HEK293 (cell line): Measurements from ENCODE around the gene DCLK3.
A peak's percentile ranks its signal among the peaks of the same experiment; 100 is the strongest.

Experiments
- CTCF ChIA-PET: fragments of 350-600 bp; formaldehyde crosslinking; extraction: SDS; loops from one replicate; lab custom pipeline; 2021; ENCODE audit warnings: antibody characterized with exemption; lab: Yijun Ruan, JAX
- POLR2A ChIA-PET: fragments of 300-600 bp; formaldehyde crosslinking; extraction: SDS; loops from one replicate; lab custom pipeline; 2020; ENCODE audit warnings: antibody characterized with exemption, inconsistent platforms; lab: Yijun Ruan, JAX
- H3K27ac ChIP-seq: fragments of 200-500 bp; sonication (Bioruptor generic); 2 replicates; pipeline ENCODE4 v1.5.1; 2014; ENCODE audit warnings: low read depth, low read length, control low read depth, inconsistent platforms; ENCODE audit errors: extremely low read depth
- H3K36me3 ChIP-seq, 2 experiments: fragments of 200-500 bp in 1 of 2; sonication (Bioruptor generic) in 1 of 2; 1 replicate in 1 of 2; 2 replicates in 1 of 2; pipeline ENCODE4 v1.5.1; 2014 to 2017; ENCODE audit warnings: inconsistent platforms in 2 of 2, low read length in 2 of 2; ENCODE audit not compliant: control insufficient read depth in 2 of 2, insufficient read depth in 1 of 2
- H3K4me1 ChIP-seq: fragments of 200-500 bp; sonication (Bioruptor generic); 2 replicates; pipeline ENCODE4 v1.5.1; 2014; ENCODE audit warnings: mild to moderate bottlenecking, low read length, inconsistent platforms; ENCODE audit not compliant: control insufficient read depth, insufficient read depth
- H3K4me3 ChIP-seq: 2 replicates; pipeline ENCODE4 v1.5.1; 2011; ENCODE audit warnings: low read depth, mild to moderate bottlenecking, control low read depth, low read length, moderate library complexity
- H3K9me3 ChIP-seq: fragments of 200-500 bp; sonication (Bioruptor generic); 2 replicates; pipeline ENCODE4 v1.5.1; 2014; ENCODE audit warnings: low read depth, low read length, inconsistent platforms; ENCODE audit not compliant: control insufficient read depth, insufficient read depth
- HIC1 ChIP-seq: fragments of 450-650 bp; formaldehyde crosslinking; IDR thresholded peaks from 2 replicates; pipeline ENCODE4 v1.5.1; 2016; ENCODE audit warnings: missing biosample characterization, missing genetic modification characterization
- KLF1 ChIP-seq: fragments of 450-650 bp; formaldehyde crosslinking; IDR thresholded peaks from 2 replicates; pipeline ENCODE4 v1.5.1; 2016; ENCODE audit warnings: missing biosample characterization, missing genetic modification characterization
- KLF17 ChIP-seq: fragments of 450-650 bp; formaldehyde crosslinking; IDR thresholded peaks from 2 replicates; pipeline ENCODE4 v1.5.1; 2016; ENCODE audit warnings: missing biosample characterization, missing genetic modification characterization
- REST ChIP-seq: fragments of 450-650 bp; formaldehyde crosslinking; IDR thresholded peaks from 2 replicates; pipeline ENCODE4 v1.5.1; 2016; ENCODE audit warnings: missing biosample characterization, missing genetic modification characterization
- ZBTB11 ChIP-seq: fragments of 450-650 bp; formaldehyde crosslinking; conservative IDR thresholded peaks from 2 replicates; pipeline ENCODE4 v1.5.1; 2016; ENCODE audit warnings: low read depth, missing biosample characterization, missing genetic modification characterization
- ZNF112 ChIP-seq: fragments of 450-650 bp; formaldehyde crosslinking; IDR thresholded peaks from 2 replicates; pipeline ENCODE4 v1.5.0; 2017; ENCODE audit warnings: missing biosample characterization, missing genetic modification characterization
- ZNF148 ChIP-seq: fragments of 450-650 bp; formaldehyde crosslinking; IDR thresholded peaks from 2 replicates; pipeline ENCODE4 v1.5.0; 2017; ENCODE audit warnings: missing biosample characterization, missing genetic modification characterization, borderline replicate concordance
- ZNF248 ChIP-seq: fragments of 450-650 bp; formaldehyde crosslinking; IDR thresholded peaks from 2 replicates; pipeline ENCODE4 v1.5.1; 2017; ENCODE audit warnings: missing biosample characterization, missing genetic modification characterization
- ZNF510 ChIP-seq: fragments of 450-650 bp; formaldehyde crosslinking; IDR thresholded peaks from 2 replicates; pipeline ENCODE4 v1.5.1; 2018; ENCODE audit warnings: mild to moderate bottlenecking, missing genetic modification characterization, missing biosample characterization; ENCODE audit not compliant: insufficient replicate concordance
- ZNF610 ChIP-seq: fragments of 450-650 bp; formaldehyde crosslinking; IDR thresholded peaks from 2 replicates; pipeline ENCODE4 v1.5.1; 2016; ENCODE audit warnings: missing biosample characterization, missing genetic modification characterization, borderline replicate concordance
- ZNF623 ChIP-seq: fragments of 450-650 bp; formaldehyde crosslinking; IDR thresholded peaks from 2 replicates; pipeline ENCODE4 v1.5.1; 2016; ENCODE audit warnings: missing biosample characterization, missing genetic modification characterization
- ZNF785 ChIP-seq: fragments of 450-650 bp; formaldehyde crosslinking; IDR thresholded peaks from 2 replicates; pipeline ENCODE4 v1.5.1; 2016; ENCODE audit warnings: missing biosample characterization, missing genetic modification characterization

The DCLK3 gene

GRCh38 chr3:36762918-36763849 lies 1.2 kb downstream of the DCLK3 start (continued):
- no peak for TF ChIP-seq KLF1 (tag by site-specific recombination)
- no peak for TF ChIP-seq ZNF623 (tag by site-specific recombination)
- TF ChIP-seq ZNF510 (tag by site-specific recombination), result no peak

GRCh38 chr3:36761779-36762178 lies 2.6 kb downstream of the DCLK3 start:
- H3K9me3 ChIP-seq, result no peaks in the 10 kb centered on the region
- no peaks in the 10 kb centered on the region for H3K4me1 ChIP-seq
- H3K4me3 ChIP-seq, result no peak overlapping the region
- no peak overlapping the region for H3K27ac ChIP-seq
- TF ChIP-seq KLF17 (no peak), HIC1 (tag by site-specific recombination) (no peak), ZNF148 (tag by site-specific recombination) (no peak), ZNF785 (tag by site-specific recombination) (no peak), ZBTB11 (tag by site-specific recombination) (no peak), ZNF610 (tag by site-specific recombination) (no peak), ZNF248 (tag by site-specific recombination) (no peak), KLF1 (tag by site-specific recombination) (no peak)
- no peaks in the 10 kb centered on the region for H3K36me3 ChIP-seq
- ChIA-PET CTCF (no interaction called here), POLR2A (no interaction called here)

- CTCF ChIA-PET, result no interaction called here
- no peaks in the 10 kb centered on the region for H3K4me1 ChIP-seq
- TF ChIP-seq ZNF112 (tag by site-specific recombination), result no peak
- TF ChIP-seq REST (tag by site-specific recombination), result peak; percentile 86
- TF ChIP-seq, all 188 proteins: peak for 1
- H3K9me3 ChIP-seq, result no peaks in the 10 kb centered on the region
- H3K27ac ChIP-seq, result no peak overlapping the region
- POLR2A ChIA-PET, result no interaction called here
- no peak overlapping the region for H3K4me3 ChIP-seq
- H3K36me3 ChIP-seq, result no peaks in the 10 kb centered on the region
These were observed 8.1 kb downstream of the DCLK3 start for GRCh38 chr3:36756269-36756668.
